Measurements from ENCODE around the gene FXN.

- TF ChIP-seq CTCF (IDR thresholded peaks at IDR 0.05): no peak
- no peak for TF ChIP-seq POLR2A (IDR thresholded peaks at IDR 0.05)
Measured at GRCh38 chr9:69056191-69056815, 20.8 kb downstream of the FXN start.
